Natural killer cell (primary cell): ENCODE data around the gene EFCAB8. TPM values are rescaled to one million over a fixed set of nuclear protein-coding genes. Genes with fewer than 3 reads are reported as not detected.

Source experiments
- ATAC-seq, 3 donors: fragments of 150-1000 bp in 2 of 3; fragments of 200-7000 bp in 1 of 3; cut with Tn5 transposase; 1 replicate in 1 of 3; 2 replicates in 2 of 3; pipeline ENCODE4 v1.10.0; 2021; ENCODE audit warnings: mild to moderate bottlenecking in 2 of 3, moderate library complexity in 2 of 3
- DNase-seq, 2 donors: peaks; one replicate each; pipeline versions ENCODE4 v3.0.0 to v3.0.0-alpha.2; 2013 to 2021; ENCODE audit warnings: mixed read lengths in 1 of 2
- H3K27ac ChIP-seq: one replicate; pipeline ENCODE4 v1.5.1; 2013; ENCODE audit warnings: mild to moderate bottlenecking, low read length
- H3K27me3 ChIP-seq: one replicate; pipeline ENCODE4 v1.6.1; 2013; ENCODE audit warnings: low read length; ENCODE audit not compliant: control insufficient read depth, insufficient read depth
- H3K36me3 ChIP-seq: one replicate; pipeline ENCODE4 v1.6.1; 2013; ENCODE audit warnings: low read length; ENCODE audit not compliant: control insufficient read depth, insufficient read depth
- H3K4me1 ChIP-seq: one replicate; pipeline ENCODE4 v1.6.1; 2013; ENCODE audit warnings: low read length; ENCODE audit not compliant: control insufficient read depth, insufficient read depth
- H3K4me3 ChIP-seq: one replicate; pipeline ENCODE4 v1.5.1; 2013; ENCODE audit warnings: low read length
- H3K9me3 ChIP-seq: one replicate; pipeline ENCODE4 v1.6.1; 2013; ENCODE audit warnings: low read length; ENCODE audit not compliant: control insufficient read depth, insufficient read depth
- H3K27ac Mint-ChIP-seq, 2 donors: one replicate each; pipeline ENCODE4 v1.8.0; 2022; ENCODE audit warnings: mild to moderate bottlenecking in 2 of 2, mixed read lengths in 2 of 2, moderate library complexity in 1 of 2
- H3K27me3 Mint-ChIP-seq, 2 donors: one replicate each; pipeline ENCODE4 v1.8.0; 2022; ENCODE audit warnings: low read depth in 2 of 2, mixed read lengths in 2 of 2
- H3K36me3 Mint-ChIP-seq: one replicate; pipeline ENCODE4 v1.8.0; 2022; ENCODE audit warnings: mixed read lengths
- H3K4me1 Mint-ChIP-seq, 2 donors: one replicate each; pipeline ENCODE4 v1.8.0; 2022; ENCODE audit warnings: mixed read lengths in 2 of 2
- H3K4me3 Mint-ChIP-seq: one replicate; pipeline ENCODE4 v1.8.0; 2022; ENCODE audit warnings: mild to moderate bottlenecking, moderate library complexity, mixed read lengths
- H3K9me3 Mint-ChIP-seq, 2 donors: one replicate each; pipeline ENCODE4 v1.8.0; 2022; ENCODE audit warnings: mixed read lengths in 2 of 2
- WGBS: methylation state at CpG from one replicate; pipeline ENCODE4 v1.1.7; 2013; ENCODE audit warnings: missing lambda C conversion rate; ENCODE audit not compliant: insufficient coverage; 5-methylcytosine and 5-hydroxymethylcytosine counted together
- intact Hi-C: fragments of 100-400 bp; cut with micrococcal nuclease; formaldehyde crosslinking; loops from one replicate; pipeline ENCODE4 v1.14.2; 2022
- total RNA-seq, 4 donors: library from RNA; stranded (reverse); fragments of 120-200 nt in 1 of 4; gene quantifications; one replicate each; pipeline versions ENCODE4 v1.2.3 to v1.2.4, GENCODE V29; 2013 to 2022
- TF ChIP-seq, protein P1 (sequence below): fragments of 200-600 bp; IDR thresholded peaks from one replicate; pipeline ENCODE4 v1.8.0; 2022; ENCODE audit warnings: antibody characterized with exemption

Gene EFCAB8
- total RNA-seq, 3 donors from 2014 or later (not counting 1 experiment from before 2014, with no cell fraction given), result 1.2 to 2.9 (median 2.3) TPM

DNA sequence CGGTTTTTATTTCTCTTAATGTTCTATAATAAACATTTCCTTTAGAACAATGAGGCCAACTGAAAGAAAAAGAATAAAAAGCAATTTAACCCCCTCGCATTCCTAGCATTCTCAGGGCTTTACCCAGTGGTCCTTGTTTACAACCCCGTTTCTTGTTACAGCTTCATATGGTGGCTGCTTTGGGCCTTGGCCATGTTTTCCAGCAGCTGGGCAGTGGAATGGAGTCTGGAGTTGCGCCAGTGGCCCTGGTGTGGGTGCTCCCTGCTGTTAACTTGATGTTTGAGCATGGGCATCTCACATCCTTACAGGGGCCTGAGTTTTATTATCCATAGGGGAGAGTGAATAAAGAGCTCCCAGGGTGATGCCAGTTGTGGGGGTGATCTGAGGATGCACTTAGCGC lies 18.8 kb downstream of the EFCAB8 start:
- DNase-seq (no peak), ATAC-seq (no peak)
- no peaks in the 10 kb centered on the region for H3K27me3 Mint-ChIP-seq
- no peaks in the 10 kb centered on the region for H3K9me3 Mint-ChIP-seq
- Histone ChIP-seq H3K27me3 (no peaks in the 10 kb centered on the region), H3K9me3 (no peaks in the 10 kb centered on the region), H3K27ac (no peak overlapping the region), H3K4me1 (no peaks in the 10 kb centered on the region), H3K4me3 (no peak overlapping the region), H3K36me3 (peaks cover 3% of the 10 kb centered on the region)
- no peaks in the 10 kb centered on the region for H3K4me1 Mint-ChIP-seq
- H3K27ac Mint-ChIP-seq, result no peak overlapping the region
- no peaks in the 10 kb centered on the region for H3K36me3 Mint-ChIP-seq
- 99% methylated on average over 5 of the region's 5 CpGs for WGBS
- intact Hi-C loops, result no loop called here
- TF ChIP-seq, protein P1, sequence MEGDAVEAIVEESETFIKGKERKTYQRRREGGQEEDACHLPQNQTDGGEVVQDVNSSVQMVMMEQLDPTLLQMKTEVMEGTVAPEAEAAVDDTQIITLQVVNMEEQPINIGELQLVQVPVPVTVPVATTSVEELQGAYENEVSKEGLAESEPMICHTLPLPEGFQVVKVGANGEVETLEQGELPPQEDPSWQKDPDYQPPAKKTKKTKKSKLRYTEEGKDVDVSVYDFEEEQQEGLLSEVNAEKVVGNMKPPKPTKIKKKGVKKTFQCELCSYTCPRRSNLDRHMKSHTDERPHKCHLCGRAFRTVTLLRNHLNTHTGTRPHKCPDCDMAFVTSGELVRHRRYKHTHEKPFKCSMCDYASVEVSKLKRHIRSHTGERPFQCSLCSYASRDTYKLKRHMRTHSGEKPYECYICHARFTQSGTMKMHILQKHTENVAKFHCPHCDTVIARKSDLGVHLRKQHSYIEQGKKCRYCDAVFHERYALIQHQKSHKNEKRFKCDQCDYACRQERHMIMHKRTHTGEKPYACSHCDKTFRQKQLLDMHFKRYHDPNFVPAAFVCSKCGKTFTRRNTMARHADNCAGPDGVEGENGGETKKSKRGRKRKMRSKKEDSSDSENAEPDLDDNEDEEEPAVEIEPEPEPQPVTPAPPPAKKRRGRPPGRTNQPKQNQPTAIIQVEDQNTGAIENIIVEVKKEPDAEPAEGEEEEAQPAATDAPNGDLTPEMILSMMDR, result no peak
- H3K4me3 Mint-ChIP-seq, result no peak overlapping the region

DNA sequence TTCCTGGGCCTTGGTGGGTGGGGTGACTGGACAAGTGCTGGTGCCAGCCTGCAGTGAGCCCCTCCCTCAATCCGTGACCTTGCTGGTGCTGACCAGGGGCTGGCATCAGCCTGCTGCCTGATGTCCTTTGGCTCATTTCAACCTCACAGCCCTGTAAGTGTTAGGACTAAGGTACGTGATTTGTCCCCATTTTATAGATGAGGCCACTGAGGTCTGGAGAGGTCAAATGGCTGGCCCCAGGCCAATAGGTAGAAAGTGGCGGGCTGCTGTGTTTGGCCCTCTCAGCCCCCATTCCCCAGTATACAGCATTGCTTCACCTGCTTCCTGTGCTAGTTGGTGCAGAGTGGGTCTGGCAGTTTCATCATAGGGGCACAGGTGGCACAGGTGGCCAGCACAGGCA lies 20.1 kb downstream of the EFCAB8 start:
- intact Hi-C loops, result no loop called here
- TF ChIP-seq, protein P1, result no peak
- Histone ChIP-seq H3K27ac (no peak overlapping the region), H3K4me3 (no peak overlapping the region), H3K9me3 (no peaks in the 10 kb centered on the region), H3K4me1 (no peaks in the 10 kb centered on the region), H3K27me3 (no peaks in the 10 kb centered on the region), H3K36me3 (peaks cover 3% of the 10 kb centered on the region)
- Mint-ChIP-seq H3K36me3 (no peaks in the 10 kb centered on the region), H3K27ac (no peak overlapping the region), H3K9me3 (no peaks in the 10 kb centered on the region), H3K4me1 (no peaks in the 10 kb centered on the region), H3K4me3 (no peak overlapping the region), H3K27me3 (no peaks in the 10 kb centered on the region)
- WGBS, result 88% methylated on average over 3 of the region's 3 CpGs
- ATAC-seq (no peak), DNase-seq (no peak)

DNA sequence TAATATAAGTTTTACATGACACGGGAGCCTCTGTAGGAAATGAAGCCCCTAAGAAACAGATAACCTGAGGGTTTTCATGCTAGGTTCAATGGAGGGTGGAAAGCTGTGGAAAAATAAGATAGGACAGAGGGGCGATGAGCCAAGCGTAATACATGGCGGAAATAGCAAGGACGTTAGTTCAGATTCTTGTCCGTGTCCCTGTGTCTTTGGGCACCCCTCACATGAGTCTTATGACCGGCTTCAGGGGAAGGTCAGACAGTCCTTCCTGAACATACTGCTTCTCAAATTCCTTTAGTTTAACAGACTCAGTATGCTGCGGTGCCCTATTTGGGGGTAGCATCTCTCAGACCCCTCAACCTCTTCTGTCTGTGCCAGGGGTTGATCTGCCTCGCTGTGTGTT lies 20.8 kb downstream of the EFCAB8 start:
- 97% methylated on average over 9 of the region's 9 CpGs for WGBS
- Mint-ChIP-seq H3K4me3 (no peak overlapping the region), H3K9me3 (no peaks in the 10 kb centered on the region), H3K4me1 (no peaks in the 10 kb centered on the region), H3K27ac (no peak overlapping the region), H3K36me3 (no peaks in the 10 kb centered on the region), H3K27me3 (no peaks in the 10 kb centered on the region)
- peaks cover 3% of the 10 kb centered on the region for H3K36me3 ChIP-seq
- intact Hi-C loops, result no loop called here
- ATAC-seq, result no peak
- H3K9me3 ChIP-seq, result no peaks in the 10 kb centered on the region
- H3K27ac ChIP-seq, result no peak overlapping the region
- no peak for DNase-seq
- H3K4me1 ChIP-seq, result no peaks in the 10 kb centered on the region
- no peaks in the 10 kb centered on the region for H3K27me3 ChIP-seq
- TF ChIP-seq, protein P1, result no peak
- H3K4me3 ChIP-seq, result no peak overlapping the region

DNA sequence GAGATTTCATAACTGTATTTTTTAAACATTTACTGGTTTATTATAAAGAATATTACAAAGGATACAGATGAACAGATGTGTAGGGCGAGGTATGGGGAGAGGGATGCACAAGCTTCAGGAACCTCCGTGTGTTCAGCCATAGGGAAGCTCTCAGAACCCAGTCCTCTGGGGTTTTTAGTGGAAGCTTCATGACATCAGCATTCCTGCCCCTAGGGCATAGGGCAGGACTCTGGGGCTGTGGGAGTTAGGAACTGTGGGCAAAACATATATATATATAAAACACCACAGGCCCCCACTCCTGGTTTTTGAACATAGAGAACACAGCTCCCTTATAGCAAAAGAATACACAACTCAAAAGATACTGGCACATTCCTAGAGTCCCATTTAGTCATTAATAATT lies 21.9 kb downstream of the EFCAB8 start:
- H3K36me3 Mint-ChIP-seq, result no peaks in the 10 kb centered on the region
- no peaks in the 10 kb centered on the region for H3K27me3 ChIP-seq
- H3K36me3 ChIP-seq, result peaks cover 3% of the 10 kb centered on the region
- no peaks in the 10 kb centered on the region for H3K9me3 ChIP-seq
- H3K4me3 Mint-ChIP-seq, result no peak overlapping the region
- no peak for ATAC-seq
- H3K9me3 Mint-ChIP-seq, result no peaks in the 10 kb centered on the region
- H3K27ac ChIP-seq, result no peak overlapping the region
- no peaks in the 10 kb centered on the region for H3K4me1 Mint-ChIP-seq
- DNase-seq, result no peak
- no peaks in the 10 kb centered on the region for H3K27me3 Mint-ChIP-seq
- H3K4me3 ChIP-seq, result no peak overlapping the region
- WGBS, result 95% methylated on average over 2 of the region's 2 CpGs
- no peak overlapping the region for H3K27ac Mint-ChIP-seq
- TF ChIP-seq, protein P1, result no peak
- no peaks in the 10 kb centered on the region for H3K4me1 ChIP-seq
- intact Hi-C loops, result no loop called here
